GM19467 (cell line): ENCODE measurements around the gene KLF6.
A peak's percentile ranks its signal among the peaks of the same experiment; 100 is the strongest.

Source experiments
- ATAC-seq: cut with Tn5 transposase; IDR thresholded peaks from one replicate; pipeline ENCODE4 v1.9.1; 2021; ENCODE audit warnings: mild to moderate bottlenecking, moderate library complexity; ENCODE audit not compliant: unreplicated experiment

KLF6 gene

DNA sequence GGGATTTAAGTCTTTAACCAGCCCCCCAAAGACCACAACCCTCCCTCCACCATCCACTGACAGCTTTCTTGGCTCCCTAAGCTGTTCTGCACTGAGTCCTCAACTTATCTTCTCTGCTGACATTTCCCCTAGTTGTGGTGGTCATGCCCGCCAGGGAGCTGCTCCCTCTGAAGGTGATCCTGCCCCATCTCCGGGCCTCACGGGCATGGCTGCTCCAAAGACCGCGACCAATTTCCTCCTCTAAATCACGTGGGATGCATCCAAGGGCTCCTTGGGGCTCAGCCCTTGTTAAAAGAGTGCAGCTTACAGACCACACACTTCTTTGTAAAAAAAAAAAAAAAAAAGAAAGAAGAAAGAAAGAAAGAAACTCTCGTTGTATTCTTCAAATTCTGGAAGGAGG, 27.1 kb upstream of the KLF6 start:
- no peak for ATAC-seq

DNA sequence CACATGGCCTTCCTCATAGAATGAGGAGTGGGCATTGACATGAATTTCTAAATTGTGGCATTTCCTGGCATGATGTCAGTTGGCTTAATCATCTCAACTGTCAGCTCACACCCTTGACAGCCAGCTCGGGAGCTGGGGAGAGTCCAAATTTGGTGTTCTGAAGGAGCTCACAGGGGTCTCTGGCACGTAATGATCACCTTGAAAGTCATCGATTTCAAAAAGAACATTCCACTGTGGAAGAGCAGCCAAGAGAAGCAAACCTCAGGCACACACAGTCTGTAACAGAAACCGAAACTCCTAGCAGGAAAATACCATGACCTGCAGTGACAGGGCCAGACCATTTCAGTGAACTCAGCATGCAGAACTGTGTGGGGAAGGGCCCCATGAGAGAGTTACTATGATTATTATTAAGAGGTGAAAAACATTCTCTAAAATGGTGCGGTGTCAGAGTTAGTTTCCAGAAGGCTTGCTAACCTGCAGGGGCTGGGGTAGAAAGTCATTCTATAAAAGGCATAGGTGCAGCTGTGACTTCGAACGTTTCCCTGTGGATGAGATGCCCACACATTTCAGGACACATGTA, 26.4 kb upstream of the KLF6 start:
- peak; percentile 78 for ATAC-seq

DNA sequence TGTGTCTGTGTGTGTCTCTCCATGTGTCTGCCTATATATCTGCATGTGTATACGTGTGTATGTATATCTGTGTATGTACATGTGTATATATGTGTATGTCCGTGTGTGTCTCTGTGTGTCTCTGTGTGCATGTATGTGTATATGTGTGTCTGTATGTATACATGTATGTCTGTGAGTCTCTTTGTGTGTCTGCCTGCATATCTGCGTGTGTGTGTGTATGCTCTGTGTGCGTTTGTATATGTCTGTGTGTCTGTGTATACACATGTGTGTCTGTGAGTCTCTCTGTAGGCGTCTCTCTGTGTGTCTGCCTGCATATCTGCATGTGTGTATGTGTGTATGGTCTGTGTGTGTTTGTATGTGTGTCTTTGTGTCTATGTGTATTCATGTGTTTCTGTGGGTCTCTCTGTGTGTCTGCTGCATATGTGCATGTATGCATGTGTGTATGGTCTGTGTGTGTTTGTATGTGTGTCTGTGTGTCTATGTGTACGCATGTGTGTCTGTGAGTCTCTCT, 23.7 kb upstream of the KLF6 start:
- ATAC-seq, result no peak

DNA sequence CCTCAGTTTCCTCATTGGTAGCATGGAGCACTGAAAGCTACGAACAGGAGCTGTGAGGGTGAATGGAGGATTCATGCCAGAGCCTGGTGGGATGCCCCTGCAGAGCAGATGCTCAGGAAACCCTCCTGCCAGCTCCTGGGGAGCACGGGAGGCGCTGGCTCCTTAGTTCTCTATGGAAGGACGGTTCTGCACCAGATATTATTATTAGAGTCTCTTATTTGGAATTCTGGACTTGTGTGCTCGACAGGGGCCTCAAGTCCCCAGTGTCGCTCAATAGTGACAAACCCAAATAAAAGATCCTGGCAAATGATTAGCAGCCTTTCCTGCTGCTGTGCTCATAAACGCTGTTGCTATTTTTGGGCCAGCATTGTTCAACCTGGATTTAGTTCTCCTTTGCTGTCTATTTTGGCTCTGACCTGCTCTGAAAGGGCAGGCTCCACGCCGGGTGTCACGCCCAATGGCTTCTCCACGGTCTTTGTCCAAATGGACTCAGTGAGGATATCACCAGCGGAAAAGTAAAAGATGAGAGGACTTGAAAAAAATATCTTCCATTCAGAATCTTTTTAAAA, 23.0 kb upstream of the KLF6 start:
- ATAC-seq, result no peak

DNA sequence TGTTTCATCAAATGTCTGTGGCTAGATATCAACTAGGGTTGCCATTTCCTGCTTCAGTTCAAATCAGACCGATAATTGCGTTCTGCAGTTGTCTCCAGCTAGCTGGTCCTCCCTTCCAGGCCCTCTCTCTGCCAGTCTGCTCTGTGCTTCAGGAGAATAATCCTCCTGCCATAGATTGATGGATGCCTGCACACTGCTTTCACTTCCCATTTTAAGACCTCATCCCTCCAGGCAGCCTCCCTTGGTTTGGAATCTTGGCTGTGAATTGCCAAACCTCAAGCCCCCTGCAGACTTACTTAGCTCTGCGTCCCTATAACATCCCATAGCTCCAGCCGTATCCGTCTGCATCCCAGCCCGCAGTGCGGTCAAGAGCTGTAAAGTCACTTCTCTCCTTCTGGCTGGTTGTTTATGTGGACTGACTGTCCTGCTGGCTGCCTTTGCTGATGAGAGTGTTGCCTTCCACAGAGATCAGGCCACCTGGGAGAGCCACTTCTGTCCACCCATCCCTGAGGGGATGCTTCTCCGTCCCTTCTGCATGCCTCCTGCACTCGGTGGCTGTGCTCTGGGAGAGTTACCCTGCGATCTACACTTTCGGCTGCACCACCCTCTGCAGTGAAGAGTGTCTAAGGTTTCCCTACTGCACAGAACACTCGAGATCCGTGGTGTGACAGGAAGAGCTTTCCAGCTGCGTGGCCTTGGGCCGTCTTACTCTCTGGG, 22.4 kb upstream of the KLF6 start:
- ATAC-seq, result no peak

DNA sequence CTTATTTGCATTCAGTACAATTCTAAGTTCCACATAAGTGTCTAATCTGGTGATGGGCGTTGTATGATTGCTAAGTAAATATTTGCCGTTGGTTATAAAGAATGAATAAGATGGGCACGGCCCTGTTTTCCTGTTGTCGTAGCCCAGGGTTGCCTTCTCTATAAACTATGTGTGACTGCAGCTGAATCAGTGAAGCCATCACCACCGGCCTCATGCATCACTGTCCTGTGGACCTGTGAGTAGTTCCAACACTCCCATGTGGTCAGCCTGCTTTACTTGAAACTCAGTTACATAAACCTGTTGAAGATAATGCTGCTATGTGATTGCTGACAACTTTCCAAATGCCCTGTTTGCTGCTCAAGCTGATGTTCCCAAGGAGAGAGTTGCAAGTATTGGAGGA, 21.6 kb upstream of the KLF6 start:
- no peak for ATAC-seq

DNA sequence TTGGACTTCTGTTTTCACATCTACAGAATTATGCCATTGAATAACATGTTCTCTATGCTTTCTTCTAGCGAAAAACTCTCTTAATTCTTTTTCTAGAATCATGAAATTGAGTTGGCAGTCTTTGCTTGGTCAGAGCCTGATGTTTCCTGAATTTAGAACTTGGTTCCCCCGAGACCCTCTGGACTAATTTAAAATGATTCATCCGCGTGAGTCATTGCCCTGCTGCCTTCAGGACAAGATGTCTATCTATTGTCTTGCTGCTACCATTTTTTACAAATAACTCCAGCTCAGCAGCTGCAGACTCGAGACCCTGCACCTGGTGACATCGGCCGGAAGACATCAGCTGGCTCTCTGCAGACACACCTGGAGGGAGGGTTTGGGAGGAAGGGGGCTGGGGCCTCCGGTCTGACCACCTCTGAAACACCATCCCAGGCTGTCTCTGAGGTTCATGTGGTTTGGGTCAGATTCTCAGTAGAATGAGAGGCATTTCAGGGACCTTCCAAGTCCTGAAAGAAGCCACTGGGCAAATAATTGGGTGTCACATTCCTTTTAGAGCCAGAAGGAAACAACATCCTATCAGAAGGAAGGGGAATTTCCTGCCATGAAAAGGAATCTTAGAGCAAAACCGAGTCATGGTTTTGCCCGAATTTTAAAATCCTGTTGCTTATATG, 20.9 kb upstream of the KLF6 start:
- peak; percentile 56 for ATAC-seq

DNA sequence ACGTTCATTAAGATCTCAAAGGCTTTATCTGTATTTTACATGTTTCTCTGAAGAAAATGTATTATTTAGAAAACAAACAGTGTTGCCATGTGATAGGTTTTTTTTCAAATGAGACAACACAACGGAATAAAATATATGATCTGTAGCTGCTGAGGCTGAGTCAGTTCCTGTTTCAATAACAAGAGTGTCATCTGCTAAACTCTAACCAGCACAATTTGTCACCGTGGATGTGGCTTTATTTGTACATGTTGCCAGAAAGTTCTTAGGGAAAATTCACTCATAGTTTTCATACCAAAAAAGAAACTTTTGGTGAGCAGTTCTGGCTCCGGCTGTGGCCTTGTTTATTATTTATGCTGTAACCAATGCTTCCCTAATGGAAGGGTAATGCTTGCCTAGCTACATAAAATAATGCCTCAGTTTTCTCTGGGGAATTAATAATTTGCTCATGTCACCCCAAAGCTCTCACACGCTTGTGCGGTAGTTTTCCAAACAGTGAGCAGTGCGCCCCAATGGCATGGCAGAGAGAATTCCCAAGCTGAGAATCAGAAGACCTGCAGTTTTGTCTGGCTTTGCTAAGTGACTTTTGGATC, 20.3 kb upstream of the KLF6 start:
- ATAC-seq, result no peak

DNA sequence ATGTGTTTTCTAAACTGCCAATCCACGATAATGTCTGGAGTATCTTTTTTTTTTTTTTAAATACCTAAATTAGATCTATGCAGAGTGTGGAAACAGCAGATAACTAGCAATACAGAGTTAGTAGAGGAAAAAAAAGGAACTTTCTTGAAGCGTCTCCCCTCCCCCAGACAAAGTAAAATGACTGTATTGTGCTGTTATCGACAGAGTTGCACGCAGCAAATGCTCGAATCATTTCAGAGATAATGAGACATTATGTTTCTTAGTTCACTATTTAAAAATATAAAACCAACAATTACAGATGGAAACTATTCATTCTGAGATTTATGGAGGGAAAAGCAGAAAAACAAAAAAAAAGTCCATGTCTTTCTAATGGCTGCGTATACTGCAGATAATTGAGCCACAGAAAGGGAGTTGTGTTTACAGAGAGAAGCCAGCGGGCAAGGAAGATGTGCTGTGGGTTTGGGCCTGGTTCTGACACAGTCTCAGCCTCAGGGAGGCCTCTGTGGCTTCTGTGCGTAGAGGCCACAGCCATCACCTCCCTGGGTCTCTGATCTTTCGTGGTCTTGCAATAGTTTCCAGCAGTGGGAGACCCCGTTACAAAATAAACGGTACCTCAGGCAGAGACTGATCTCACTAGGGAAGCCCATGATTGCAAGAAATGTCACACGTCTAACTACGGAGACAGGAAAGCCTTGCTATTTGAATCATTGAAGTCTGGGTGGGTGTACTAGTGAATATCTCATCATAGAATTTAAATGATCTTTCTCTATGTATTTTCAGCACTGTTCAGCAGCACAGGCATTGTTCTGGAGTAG, 19.1 kb upstream of the KLF6 start:
- ATAC-seq, result no peak

DNA sequence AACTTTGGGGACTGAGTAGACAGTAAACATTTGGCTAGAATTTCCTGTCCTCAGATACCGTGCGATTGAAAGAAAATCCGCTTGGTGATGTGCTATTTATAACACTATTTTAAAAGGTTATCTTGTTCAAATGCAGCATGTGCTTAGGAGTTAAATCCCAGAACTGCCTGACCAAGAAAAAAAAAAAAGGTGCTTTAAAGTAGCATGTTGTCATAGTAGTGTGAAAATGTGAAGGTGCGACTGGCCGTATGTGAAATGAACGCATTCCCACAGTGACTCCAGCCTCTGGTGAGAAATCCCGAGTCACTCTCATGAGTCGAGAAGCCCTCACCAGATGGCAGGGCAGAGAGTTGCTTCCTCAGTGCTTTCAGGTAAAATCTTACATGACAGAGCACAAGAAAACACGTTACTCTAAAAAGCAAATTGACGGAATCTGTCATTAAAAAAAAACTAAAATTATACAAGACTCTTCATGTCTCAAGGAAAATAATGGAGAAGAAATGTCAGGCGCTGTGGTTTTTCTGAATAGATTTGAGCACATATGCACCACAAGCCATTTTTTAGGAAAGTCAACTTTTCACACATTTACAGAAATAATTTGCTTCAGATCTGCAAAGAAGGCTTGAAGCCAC, 18.4 kb upstream of the KLF6 start:
- ATAC-seq, result no peak

DNA sequence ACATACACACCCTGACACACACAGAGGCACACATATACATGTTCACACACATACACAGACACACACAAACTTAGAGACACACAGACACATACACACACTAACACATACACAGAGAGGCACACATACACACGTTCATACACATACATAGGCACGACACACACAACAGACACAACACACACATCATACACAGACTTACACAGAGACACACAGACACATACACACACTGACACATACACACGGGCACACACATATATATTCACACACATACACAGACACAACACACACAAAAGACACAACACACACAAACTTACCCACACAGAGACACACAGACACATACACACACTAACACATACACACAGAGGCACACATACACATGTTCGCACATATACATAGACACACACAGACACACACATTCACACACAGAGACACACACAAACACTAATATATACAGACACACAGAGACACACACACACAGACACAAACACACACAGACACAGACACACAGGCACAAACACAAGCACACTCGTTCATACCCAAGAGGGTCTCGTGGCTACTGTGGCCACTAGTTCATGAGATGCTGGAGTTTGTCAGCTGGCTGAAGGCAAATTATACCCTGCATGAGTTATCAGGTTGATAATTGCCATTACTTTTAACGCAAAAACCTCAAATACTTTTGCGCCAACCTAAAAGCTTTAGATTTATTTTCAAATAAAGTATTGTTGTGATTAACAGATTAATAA, 17.7 kb upstream of the KLF6 start:
- ATAC-seq, result no peak

DNA sequence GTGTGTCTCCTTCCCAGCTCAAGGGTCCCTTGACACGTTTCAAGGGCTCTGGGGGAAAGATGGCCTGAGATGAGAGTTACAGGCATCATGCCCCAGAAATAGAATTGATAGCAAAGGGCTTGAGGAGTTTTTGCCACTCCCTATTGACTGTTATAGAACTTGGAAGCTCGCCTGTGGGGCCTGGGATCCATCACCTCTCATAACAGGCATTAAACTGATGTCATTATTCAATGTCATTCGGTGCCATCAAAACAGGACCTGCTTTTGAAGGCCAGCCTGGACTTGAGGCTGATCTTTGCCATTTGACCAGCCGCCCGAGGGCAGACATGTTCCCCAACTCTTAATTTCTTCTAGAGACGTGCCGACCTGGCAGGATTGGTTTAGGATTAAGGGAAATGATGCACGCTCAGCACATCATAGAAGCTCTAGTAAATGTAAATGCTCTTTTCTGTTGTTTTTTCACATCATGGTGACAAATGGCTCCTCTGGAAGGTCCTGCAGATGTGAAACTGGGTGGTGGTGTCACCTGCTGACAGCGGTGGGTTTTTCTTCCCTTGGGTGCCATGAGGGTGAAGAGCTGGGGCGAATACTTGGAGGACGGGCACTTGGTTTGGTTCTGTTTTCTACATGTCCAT, 16.7 kb upstream of the KLF6 start:
- no peak for ATAC-seq

DNA sequence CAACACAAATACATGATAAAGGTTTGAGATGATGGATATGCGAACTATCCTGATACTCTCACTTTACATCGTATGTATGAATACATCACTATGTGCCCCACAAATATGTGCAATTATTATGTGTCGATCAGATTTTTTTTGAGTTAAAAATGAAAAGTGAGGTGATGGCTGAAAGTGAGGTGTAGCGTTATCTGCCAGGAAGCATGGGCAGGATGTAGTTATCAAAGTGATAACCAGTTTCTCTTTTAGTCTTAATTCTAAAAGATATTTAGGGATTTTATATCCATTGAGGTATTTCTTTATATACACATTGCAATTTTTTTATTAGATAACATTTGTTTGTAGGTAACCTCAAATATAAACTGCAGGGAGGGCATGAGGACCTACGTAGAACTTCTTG, 15.6 kb upstream of the KLF6 start:
- ATAC-seq, result no peak

DNA sequence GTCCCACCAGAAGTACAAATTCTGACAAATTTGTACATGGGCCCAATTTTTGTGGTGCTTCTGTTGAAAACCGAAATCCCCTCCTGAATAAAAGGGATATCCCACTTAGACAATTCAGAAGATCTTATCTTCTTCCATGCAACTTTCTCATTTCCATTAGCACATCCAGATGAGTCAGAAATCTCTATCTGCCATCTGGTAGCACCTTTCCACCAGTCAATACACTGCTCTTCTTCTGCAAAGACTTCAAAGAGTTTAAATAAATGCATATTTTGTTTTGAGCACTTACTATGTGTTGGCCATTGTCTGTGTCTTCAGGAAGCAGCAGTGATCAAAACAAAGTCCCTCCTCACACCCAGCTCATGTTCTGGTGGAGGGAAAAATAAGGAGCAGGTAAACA, 12.7 kb upstream of the KLF6 start:
- no peak for ATAC-seq

DNA sequence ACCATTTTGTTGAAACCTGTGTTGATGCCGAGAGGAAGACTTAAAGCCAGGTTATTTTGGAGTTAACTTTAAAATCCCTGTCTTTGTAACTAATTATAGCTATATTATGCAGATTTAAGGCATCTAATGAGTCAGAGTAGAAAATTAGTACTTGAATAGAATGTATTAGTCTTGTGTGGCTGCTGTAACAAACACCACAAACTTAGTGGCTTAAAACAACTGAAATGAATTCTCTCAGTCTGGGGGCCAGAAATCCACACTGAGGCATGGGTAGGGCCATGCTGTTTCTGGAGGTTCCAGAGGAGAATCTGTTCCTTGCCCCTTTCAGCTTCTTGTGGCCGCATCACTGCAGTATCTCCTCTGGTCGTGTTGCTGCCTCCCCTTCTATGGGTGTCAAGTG, 8.5 kb upstream of the KLF6 start:
- ATAC-seq, result no peak

DNA sequence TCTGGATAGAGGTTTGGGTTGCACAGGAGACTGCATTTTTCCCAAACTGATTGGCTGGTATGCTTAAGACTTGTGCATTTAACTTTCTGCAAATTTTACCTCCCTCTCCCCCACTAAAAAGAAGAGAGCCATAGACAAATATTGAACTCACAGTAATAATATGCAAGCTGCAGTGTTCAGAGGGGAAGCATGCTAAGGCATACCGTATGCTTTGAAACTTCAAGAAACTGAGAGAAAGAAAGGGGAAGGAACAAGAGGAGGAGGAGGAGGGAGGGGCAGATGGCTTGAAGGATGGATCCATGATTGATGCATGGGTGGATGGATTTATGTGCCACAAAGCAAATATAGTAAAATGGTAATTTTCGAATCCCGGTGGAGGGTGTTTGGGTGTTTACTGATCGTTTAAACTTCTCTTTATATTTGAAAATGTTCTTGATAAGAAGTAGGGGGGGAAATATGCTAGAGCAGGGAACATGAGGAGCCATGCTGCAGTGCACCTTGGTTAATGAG, 7.8 kb upstream of the KLF6 start:
- ATAC-seq, result no peak

DNA sequence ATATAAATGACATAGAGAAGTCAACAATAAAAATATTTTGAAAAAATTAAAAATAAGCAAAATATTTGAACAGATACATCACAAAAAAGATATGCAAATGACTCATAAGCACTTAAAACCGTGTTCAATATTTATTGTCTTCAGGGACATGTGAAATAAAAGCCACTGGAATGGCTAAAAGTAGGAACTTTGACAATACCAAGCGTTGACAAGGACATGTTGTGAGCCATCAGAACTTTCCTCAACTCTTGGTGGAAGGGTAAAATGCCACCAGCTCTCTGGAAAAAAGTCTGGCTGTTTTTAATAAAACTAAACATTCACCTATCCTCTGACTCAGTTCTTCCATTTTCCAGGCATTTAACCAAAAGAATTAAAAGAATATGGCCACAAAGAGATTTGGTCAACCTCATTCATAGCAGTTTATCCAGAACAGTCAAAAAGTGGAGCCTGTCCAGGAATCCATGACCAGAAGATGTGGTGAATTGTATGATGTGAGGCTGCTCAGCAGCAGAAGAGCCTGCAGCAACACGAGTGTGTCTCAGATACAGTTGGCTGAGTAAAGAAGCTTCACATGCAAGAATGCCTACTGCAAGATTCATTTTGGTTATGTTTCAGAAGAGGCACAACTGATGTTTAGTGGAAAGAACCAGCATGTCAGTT, 7.1 kb upstream of the KLF6 start:
- no peak for ATAC-seq

DNA sequence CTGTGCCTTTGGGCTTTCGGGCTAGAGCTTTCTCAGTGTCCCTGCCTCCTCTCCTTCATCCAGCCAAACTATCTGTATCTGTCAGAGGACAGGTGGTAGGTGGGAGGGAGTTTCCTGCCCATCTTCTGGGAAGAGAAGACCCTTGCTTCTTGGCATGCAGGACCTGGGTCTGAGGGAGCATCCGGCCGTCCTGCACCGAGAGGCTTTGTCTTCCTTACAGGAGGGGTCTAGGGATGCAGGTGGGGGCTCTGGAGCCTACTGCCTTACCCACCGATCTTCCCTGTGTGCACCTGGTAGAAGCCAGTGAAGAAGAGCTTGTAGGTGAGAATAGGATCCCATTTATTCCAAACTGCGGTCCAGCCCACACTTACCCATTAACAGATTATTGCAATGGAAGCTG, 5.8 kb upstream of the KLF6 start:
- ATAC-seq, result no peak
